ENCODE measurements around the gene ZSCAN5B.

DNA sequence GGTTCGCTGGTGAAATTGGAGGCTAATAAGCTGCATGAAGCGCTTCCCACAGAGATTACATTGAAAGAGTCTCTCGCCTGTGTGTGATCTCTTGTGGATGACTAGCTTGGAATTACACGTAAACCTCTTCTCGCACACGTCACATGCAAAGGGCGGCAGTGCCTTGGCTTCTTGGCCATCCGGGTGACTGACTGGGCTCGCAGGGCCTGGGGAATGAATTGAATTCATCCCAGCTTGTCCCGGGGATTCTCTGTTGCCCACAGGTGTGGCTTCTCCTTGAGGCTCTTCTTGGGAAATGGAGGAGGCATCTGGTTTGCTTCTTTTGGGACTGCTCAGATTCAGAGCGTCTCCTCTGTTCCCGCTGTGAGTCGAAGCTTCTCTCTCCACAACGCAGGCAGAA, 24.3 kb upstream of the ZSCAN5B start:
- TF ChIP-seq POLR2AphosphoS5 (IDR thresholded peaks at IDR 0.05; ENCODE audit: low read depth, low read length) (no peak), POLR2A (IDR thresholded peaks at IDR 0.05; ENCODE audit: low read depth, low read length) (no peak)

Data from GM12892 (cell line).